K562 (cell line): Measurements from ENCODE around the gene ADARB2. TPM values are rescaled to one million over a fixed set of nuclear protein-coding genes. Genes with fewer than 3 reads are reported as not detected.

Experiments
- ATAC-seq: fragments of 200-7000 bp; cut with Tn5 transposase; 3 replicates; pipeline ENCODE4 v1.9.1; 2020; ENCODE audit warnings: moderate library complexity
- BruUV-seq: library from RNA; stranded (reverse); fragments of 400-500 nt; replicated peaks from 2 replicates; lab custom pipeline; 2021; lab: Mats Ljungman, UMichigan
- CTCF ChIA-PET: fragments of 300-600 bp; formaldehyde crosslinking; extraction: SDS; loops from one replicate; lab custom pipeline; 2021; ENCODE audit warnings: low intra/inter-chr PET ratio; lab: Yijun Ruan, JAX
- POLR2A ChIA-PET: fragments of 300-600, 350-650 bp; sonication (Branson Sonifier 250); formaldehyde crosslinking; extraction: SDS; loops from one replicate; lab custom pipeline; 2021; ENCODE audit warnings: antibody characterized with exemption, inconsistent platforms; lab: Yijun Ruan, JAX
- DNase-seq, 4 experiments: peaks; one replicate each; pipeline versions ENCODE4 v3.0.0 to v3.0.0-alpha.2; 2011 to 2018; ENCODE audit warnings: low spot score in 3 of 4, mixed read lengths in 3 of 4; ENCODE audit errors: extremely low read depth in 1 of 4
- FAIRE-seq: peaks from 2 replicates; lab custom pipeline; 2011; peaks lifted over from hg19 to GRCh38; lab: Jason Lieb, UNC
- H2AFZ ChIP-seq: 2 replicates; pipeline ENCODE4 v1.6.0; 2011; ENCODE audit warnings: low read depth, low read length, control low read depth, inconsistent platforms
- H3K27ac ChIP-seq: fragments of 200-600 bp; 3 replicates; pipeline ENCODE4 v1.8.0; 2011; ENCODE audit warnings: low read depth, mild to moderate bottlenecking, control low read depth, inconsistent platforms, low read length, moderate library complexity, mixed read lengths; ENCODE audit errors: extremely low read depth
- H3K27me3 ChIP-seq, 2 experiments: fragments of 300-600 bp in 1 of 2; 2 replicates in 1 of 2; 3 replicates in 1 of 2; pipeline versions ENCODE4 v1.6.0 to v1.8.0; 2011; ENCODE audit warnings: inconsistent platforms in 2 of 2, low read length in 2 of 2, mild to moderate bottlenecking in 1 of 2, mixed read lengths in 1 of 2, moderate library complexity in 1 of 2; ENCODE audit not compliant: control insufficient read depth in 2 of 2, insufficient read depth in 2 of 2
- H3K36me3 ChIP-seq: fragments of 300-600 bp; 3 replicates; pipeline ENCODE4 v1.8.0; 2011; ENCODE audit warnings: mild to moderate bottlenecking, low read length, inconsistent platforms; ENCODE audit not compliant: control insufficient read depth, insufficient read depth
- H3K4me1 ChIP-seq, 2 experiments: fragments of 200-600 bp in 1 of 2; replicated peaks in 1 of 2; 2 replicates in 1 of 2; 3 replicates in 1 of 2; pipeline versions ENCODE4 v1.5.1 to v1.8.0; 2011; ENCODE audit warnings: inconsistent platforms in 2 of 2, low read length in 2 of 2, mild to moderate bottlenecking in 1 of 2, mixed read lengths in 1 of 2, moderate library complexity in 1 of 2; ENCODE audit not compliant: control insufficient read depth in 2 of 2, insufficient read depth in 2 of 2
- H3K4me2 ChIP-seq: 2 replicates; pipeline ENCODE4 v1.6.1; 2011; ENCODE audit warnings: low read length, control low read depth, inconsistent platforms, mixed read lengths; ENCODE audit not compliant: insufficient read depth
- H3K4me3 ChIP-seq: fragments of 200-600 bp; sonication (generic), shearing (Covaris generic); 2 replicates; pipeline ENCODE4 v1.5.1; 2016; ENCODE audit warnings: control low read depth, inconsistent platforms
- H3K79me2 ChIP-seq: fragments of 200-600 bp; 3 replicates; pipeline ENCODE4 v1.8.0; 2011; ENCODE audit warnings: low read length, inconsistent platforms; ENCODE audit not compliant: control insufficient read depth, insufficient read depth
- H3K9ac ChIP-seq, 2 experiments: 2 replicates each; pipeline versions ENCODE4 v1.6.0 to v1.6.1; 2011; ENCODE audit warnings: low read depth in 2 of 2, low read length in 2 of 2, control low read depth in 1 of 2, inconsistent platforms in 1 of 2, mild to moderate bottlenecking in 1 of 2, mixed read lengths in 1 of 2; ENCODE audit not compliant: insufficient read depth in 1 of 2
- H3K9me1 ChIP-seq: one replicate; pipeline ENCODE4 v1.6.0; 2011; ENCODE audit warnings: inconsistent platforms, mild to moderate bottlenecking, low read length, moderate library complexity; ENCODE audit not compliant: control insufficient read depth, insufficient read depth
- H3K9me3 ChIP-seq: replicated peaks from 2 replicates; pipeline ENCODE4 v1.5.1; 2011; ENCODE audit warnings: low read depth, low read length, inconsistent platforms; ENCODE audit not compliant: control insufficient read depth, insufficient read depth
- H4K20me1 ChIP-seq: replicated peaks from 2 replicates; pipeline ENCODE4 v1.6.1; 2011; ENCODE audit warnings: low read length, inconsistent platforms, mixed read lengths; ENCODE audit not compliant: control insufficient read depth, insufficient read depth
- HEY1 ChIP-seq: fragments of 250-450 bp; sonication (Bioruptor Pico); IDR thresholded peaks from 2 replicates; pipeline ENCODE4 v1.5.0; 2020; ENCODE audit warnings: mild to moderate bottlenecking, moderate library complexity, borderline replicate concordance
- MGA ChIP-seq: fragments of 450-650 bp; IDR thresholded peaks from 2 replicates; pipeline ENCODE4 v1.6.1; 2016; ENCODE audit warnings: mild to moderate bottlenecking, moderate library complexity
- MNT ChIP-seq, 2 experiments: fragments of 450-650 bp; conservative IDR thresholded peaks; 2 replicates each; pipeline ENCODE4 v1.6.1; 2017; ENCODE audit warnings: mild to moderate bottlenecking in 2 of 2, moderate library complexity in 2 of 2
- NR3C1 ChIP-seq: sonication (generic); formaldehyde crosslinking; IDR thresholded peaks from 2 replicates; pipeline ENCODE4 v1.8.1; 2022; ENCODE audit warnings: missing genetic modification reagents
- RBM39 ChIP-seq: fragments of 200-400 bp; formaldehyde crosslinking; optimal IDR thresholded peaks from 2 replicates; pipeline ENCODE3; 2018; ENCODE audit warnings: low read depth, low read length
- RHOXF2B ChIP-seq: fragments of 250-450 bp; sonication (Bioruptor Pico); conservative IDR thresholded peaks from 2 replicates; pipeline ENCODE4 v1.5.1; 2021
- RNF2 ChIP-seq: sonication (generic); IDR thresholded peaks from 2 replicates; pipeline ENCODE4 v1.6.1; 2016
- WGBS: fragments of 100-300 bp; shearing (Covaris generic); methylation state at CpG from one replicate; pipeline ENCODE4 v1.1.6; 2016; ENCODE audit warnings: low coverage, mixed read lengths; ENCODE audit not compliant: insufficient coverage; ENCODE audit errors: missing lambda C conversion rate; 5-methylcytosine and 5-hydroxymethylcytosine counted together
- in situ Hi-C: fragments of 300-500 bp; cut with MboI; formaldehyde crosslinking; loops from 4 replicates; pipeline ENCODE4 v1.15.0; 2018; ENCODE audit warnings: inconsistent platforms, mixed read lengths
- intact Hi-C: fragments of 100-400 bp; cut with micrococcal nuclease; formaldehyde crosslinking; loops from 2 replicates; pipeline ENCODE4 v1.14.2; 2022
- polyA plus RNA-seq, 8 experiments: library from polyadenylated mRNA; depleted of rRNA in 4 of 8; stranded (reverse) in 5 of 8; unstranded in 3 of 8; fragments of >200 nt; fragmentation: Nextera tagmentation in 2 of 8; fragmentation: Illumina TruSeq in 1 of 8; extraction: Ambion mirVana in 2 of 8; extraction: Trizol in 1 of 8; gene quantifications; 2 replicates each; pipeline versions ENCODE4 v1.2.1 to v1.2.3, GENCODE V29; 2011 to 2014; ENCODE audit warnings: inconsistent platforms in 1 of 8, missing spikeins in 1 of 8
- total RNA-seq, 7 experiments: library from RNA; depleted of rRNA in 6 of 7; stranded (reverse); fragments of >200 nt in 6 of 7; fragmentation: Illumina TruSeq in 2 of 7; extraction: Trizol in 2 of 7; gene quantifications; 2 replicates each; pipeline versions ENCODE4 v1.2.1 to v1.2.3, GENCODE V29; 2011 to 2021; ENCODE audit warnings: low replicate concordance in 1 of 7

Gene ADARB2
- total and polyA plus RNA-seq, 9 of the 15 experiments (the other 6 are each of a cell fraction or from before 2014, with no cell fraction given) = not detected

GRCh38 chr10:1366322-1366691 lies 371.0 kb downstream of the ADARB2 start:
- POLR2A ChIA-PET = interaction anchor here (0.6 kb wide), 1 partner anchor 26 kb away, joined by 3 read pairs; no protein-coding TSS in a partner anchor
- DNase-seq (no peak), FAIRE-seq (no peak), ATAC-seq (no peak)
- no peak overlapping the region for H3K4me3 ChIP-seq
- no peaks in the 10 kb centered on the region for H3K9me3 ChIP-seq
- H3K27ac ChIP-seq = no peak overlapping the region
- no peak overlapping the region for H3K4me2 ChIP-seq
- peaks cover 11 to 69% of the 10 kb centered on the region in 2 experiments for H3K27me3 ChIP-seq
- H3K4me1 ChIP-seq = peaks cover 0 to 4% of the 10 kb centered on the region in 2 experiments; a peak in 1 of 5 replicates
- H4K20me1 ChIP-seq = 0 out of 2 replicates have a peak, but pooled peaks cover 5% of the 10 kb centered on the region
- no TSS peak for BruUV-seq
- no peak overlapping the region for H2AFZ ChIP-seq
- in situ Hi-C loops (no loop called here), intact Hi-C loops (loop anchor here (5.0 kb wide), 1 partner anchor 254 kb away; no protein-coding TSS in a partner anchor)
- no peak overlapping the region for H3K9ac ChIP-seq
- 1% methylated on average over 6 of the region's 6 CpGs for WGBS
- CTCF ChIA-PET = no interaction called here
- no peaks in the 10 kb centered on the region for H3K79me2 ChIP-seq
- H3K9me1 ChIP-seq = no peaks in the 10 kb centered on the region
- H3K36me3 ChIP-seq = no peaks in the 10 kb centered on the region
- TF ChIP-seq HEY1 (CRISPR knock-in tag) = no peak
- TF ChIP-seq RHOXF2B = no peak
- TF ChIP-seq RBM39 = no peak
- TF ChIP-seq RNF2 = no peak
- TF ChIP-seq MGA = no peak
- TF ChIP-seq MNT (conservative IDR thresholded peaks at IDR 0.05) = no peak
- no peak for TF ChIP-seq NR3C1 (CRISPR knock-in tag)
